HL-60 (cell line): ENCODE measurements around the gene TGFBR3.

ENCODE experiments used
- GABPA ChIP-seq: IDR thresholded peaks from 2 replicates; pipeline ENCODE4 v1.6.1; 2012; ENCODE audit warnings: low read depth
- POLR2AphosphoS5 ChIP-seq: IDR thresholded peaks from 2 replicates; pipeline ENCODE4 v1.6.1; 2012; ENCODE audit warnings: low read depth
- SPI1 ChIP-seq: IDR thresholded peaks from 2 replicates; pipeline ENCODE4 v1.6.1; 2012; ENCODE audit warnings: low read depth, mild to moderate bottlenecking, borderline replicate concordance
- TF ChIP-seq, protein P1 (sequence below): IDR thresholded peaks from one replicate; pipeline ENCODE4 v1.5.1; 2011; ENCODE audit warnings: low read length, control low read depth, inconsistent platforms; ENCODE audit not compliant: insufficient read depth
- TF ChIP-seq, protein P2 (sequence below): IDR thresholded peaks from 2 replicates; pipeline ENCODE4 v1.6.1; 2012; ENCODE audit warnings: low read depth; ENCODE audit not compliant: insufficient replicate concordance

DNA sequence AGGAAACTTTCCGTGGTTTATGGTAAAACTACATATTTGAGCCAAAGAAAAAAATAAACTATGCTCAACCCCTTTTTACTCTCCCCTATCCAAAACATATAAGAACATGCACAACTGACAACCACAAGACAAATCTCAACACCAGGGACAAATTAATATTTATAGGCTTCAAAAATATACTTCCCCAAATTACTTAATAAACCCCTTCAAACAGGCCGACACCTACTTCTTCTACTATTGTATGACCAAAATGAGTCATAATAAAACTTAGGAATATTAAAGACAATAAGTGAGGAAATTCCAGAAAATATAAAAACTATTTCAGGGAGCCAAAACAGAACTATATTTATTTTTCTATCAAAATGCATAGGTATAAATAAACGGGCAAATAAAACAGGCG lies 71.5 kb downstream of the TGFBR3 start:
- TF ChIP-seq, protein P1, sequence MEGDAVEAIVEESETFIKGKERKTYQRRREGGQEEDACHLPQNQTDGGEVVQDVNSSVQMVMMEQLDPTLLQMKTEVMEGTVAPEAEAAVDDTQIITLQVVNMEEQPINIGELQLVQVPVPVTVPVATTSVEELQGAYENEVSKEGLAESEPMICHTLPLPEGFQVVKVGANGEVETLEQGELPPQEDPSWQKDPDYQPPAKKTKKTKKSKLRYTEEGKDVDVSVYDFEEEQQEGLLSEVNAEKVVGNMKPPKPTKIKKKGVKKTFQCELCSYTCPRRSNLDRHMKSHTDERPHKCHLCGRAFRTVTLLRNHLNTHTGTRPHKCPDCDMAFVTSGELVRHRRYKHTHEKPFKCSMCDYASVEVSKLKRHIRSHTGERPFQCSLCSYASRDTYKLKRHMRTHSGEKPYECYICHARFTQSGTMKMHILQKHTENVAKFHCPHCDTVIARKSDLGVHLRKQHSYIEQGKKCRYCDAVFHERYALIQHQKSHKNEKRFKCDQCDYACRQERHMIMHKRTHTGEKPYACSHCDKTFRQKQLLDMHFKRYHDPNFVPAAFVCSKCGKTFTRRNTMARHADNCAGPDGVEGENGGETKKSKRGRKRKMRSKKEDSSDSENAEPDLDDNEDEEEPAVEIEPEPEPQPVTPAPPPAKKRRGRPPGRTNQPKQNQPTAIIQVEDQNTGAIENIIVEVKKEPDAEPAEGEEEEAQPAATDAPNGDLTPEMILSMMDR: no peak
- TF ChIP-seq, protein P2, sequence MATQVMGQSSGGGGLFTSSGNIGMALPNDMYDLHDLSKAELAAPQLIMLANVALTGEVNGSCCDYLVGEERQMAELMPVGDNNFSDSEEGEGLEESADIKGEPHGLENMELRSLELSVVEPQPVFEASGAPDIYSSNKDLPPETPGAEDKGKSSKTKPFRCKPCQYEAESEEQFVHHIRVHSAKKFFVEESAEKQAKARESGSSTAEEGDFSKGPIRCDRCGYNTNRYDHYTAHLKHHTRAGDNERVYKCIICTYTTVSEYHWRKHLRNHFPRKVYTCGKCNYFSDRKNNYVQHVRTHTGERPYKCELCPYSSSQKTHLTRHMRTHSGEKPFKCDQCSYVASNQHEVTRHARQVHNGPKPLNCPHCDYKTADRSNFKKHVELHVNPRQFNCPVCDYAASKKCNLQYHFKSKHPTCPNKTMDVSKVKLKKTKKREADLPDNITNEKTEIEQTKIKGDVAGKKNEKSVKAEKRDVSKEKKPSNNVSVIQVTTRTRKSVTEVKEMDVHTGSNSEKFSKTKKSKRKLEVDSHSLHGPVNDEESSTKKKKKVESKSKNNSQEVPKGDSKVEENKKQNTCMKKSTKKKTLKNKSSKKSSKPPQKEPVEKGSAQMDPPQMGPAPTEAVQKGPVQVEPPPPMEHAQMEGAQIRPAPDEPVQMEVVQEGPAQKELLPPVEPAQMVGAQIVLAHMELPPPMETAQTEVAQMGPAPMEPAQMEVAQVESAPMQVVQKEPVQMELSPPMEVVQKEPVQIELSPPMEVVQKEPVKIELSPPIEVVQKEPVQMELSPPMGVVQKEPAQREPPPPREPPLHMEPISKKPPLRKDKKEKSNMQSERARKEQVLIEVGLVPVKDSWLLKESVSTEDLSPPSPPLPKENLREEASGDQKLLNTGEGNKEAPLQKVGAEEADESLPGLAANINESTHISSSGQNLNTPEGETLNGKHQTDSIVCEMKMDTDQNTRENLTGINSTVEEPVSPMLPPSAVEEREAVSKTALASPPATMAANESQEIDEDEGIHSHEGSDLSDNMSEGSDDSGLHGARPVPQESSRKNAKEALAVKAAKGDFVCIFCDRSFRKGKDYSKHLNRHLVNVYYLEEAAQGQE: no peak
- TF ChIP-seq POLR2AphosphoS5 (no peak), GABPA (no peak), SPI1 (no peak)
